H1 (cell line): ENCODE data around the gene TMEM82. TPM values are rescaled to one million over a fixed set of nuclear protein-coding genes. Genes with fewer than 3 reads are reported as not detected.

Experiments
- CTCF ChIA-PET: fragments of 300-600 bp; sonication (Branson Sonifier 250); formaldehyde crosslinking; loops from one replicate; lab custom pipeline; 2021; ENCODE audit not compliant: partially characterized antibody; lab: Charles Lee
- POLR2A ChIA-PET: fragments of 300-600 bp; sonication (Branson Sonifier 250); formaldehyde crosslinking; loops from one replicate; lab custom pipeline; 2021; ENCODE audit warnings: inconsistent platforms; ENCODE audit not compliant: partially characterized antibody; lab: Charles Lee
- DNase-seq, 2 experiments: peaks; one replicate each; pipeline versions ENCODE4 v3.0.0 to v3.0.0-alpha.2; 2010 to 2022; ENCODE audit warnings: low spot score in 2 of 2, low read depth in 1 of 2, mixed read lengths in 1 of 2
- FAIRE-seq: peaks from 2 replicates; lab custom pipeline; 2011; peaks lifted over from hg19 to GRCh38; lab: Jason Lieb, UNC
- H2AFZ ChIP-seq: 2 replicates; pipeline ENCODE4 v1.8.1; 2012; ENCODE audit warnings: low read length, inconsistent platforms
- H2AK5ac ChIP-seq: 2 replicates; pipeline ENCODE4 v1.6.1; 2013; ENCODE audit warnings: low read depth, low read length
- H2BK120ac ChIP-seq: replicated peaks from 2 replicates; pipeline ENCODE3; 2013; ENCODE audit warnings: low read depth, low read length, inconsistent platforms
- H2BK12ac ChIP-seq: 2 replicates; pipeline ENCODE4 v1.6.1; 2013; ENCODE audit warnings: low read depth, low read length
- H2BK15ac ChIP-seq: 2 replicates; pipeline ENCODE4 v1.6.1; 2013; ENCODE audit warnings: low read length
- H2BK20ac ChIP-seq: 2 replicates; pipeline ENCODE4 v1.6.1; 2013; ENCODE audit warnings: low read length
- H2BK5ac ChIP-seq: 2 replicates; pipeline ENCODE4 v1.6.1; 2013; ENCODE audit warnings: low read depth, low read length
- H3K14ac ChIP-seq: 2 replicates; pipeline ENCODE4 v1.6.1; 2013; ENCODE audit warnings: inconsistent platforms; ENCODE audit not compliant: insufficient read length
- H3K18ac ChIP-seq: 2 replicates; pipeline ENCODE4 v1.6.1; 2013; ENCODE audit warnings: low read length; ENCODE audit errors: extremely low read depth
- H3K23ac ChIP-seq: 2 replicates; pipeline ENCODE4 v1.6.1; 2013; ENCODE audit warnings: inconsistent platforms; ENCODE audit not compliant: insufficient read length
- H3K23me2 ChIP-seq: 2 replicates; pipeline ENCODE4 v1.6.1; 2013; ENCODE audit warnings: low read depth, low read length
- H3K27ac ChIP-seq: 2 replicates; pipeline ENCODE4 v1.6.1; 2011; ENCODE audit warnings: low read depth, low read length, inconsistent platforms
- H3K27me3 ChIP-seq, 4 experiments: replicated peaks in 1 of 4; 1 replicate in 1 of 4; 2 replicates in 3 of 4; pipeline versions ENCODE4 v1.6.1 to v1.8.1; 2011 to 2013; ENCODE audit warnings: low read length in 3 of 4, mild to moderate bottlenecking in 3 of 4, inconsistent platforms in 2 of 4, mixed read lengths in 2 of 4, moderate library complexity in 1 of 4; ENCODE audit not compliant: control insufficient read depth in 3 of 4, insufficient read depth in 3 of 4; ENCODE audit errors: extremely low read depth in 1 of 4
- H3K36me3 ChIP-seq, 4 experiments: 2 replicates each; pipeline versions ENCODE4 v1.6.1 to v1.8.1; 2011 to 2013; ENCODE audit warnings: mild to moderate bottlenecking in 4 of 4, low read length in 3 of 4, moderate library complexity in 2 of 4, control low read depth in 1 of 4, inconsistent platforms in 1 of 4; ENCODE audit not compliant: insufficient read depth in 4 of 4, control insufficient read depth in 2 of 4
- H3K4ac ChIP-seq: replicated peaks from 2 replicates; pipeline ENCODE3; 2013; ENCODE audit warnings: low read length, low read depth, mixed read lengths, inconsistent platforms; ENCODE audit not compliant: insufficient read length
- H3K4me1 ChIP-seq, 4 experiments: replicated peaks in 1 of 4; 1 replicate in 1 of 4; 2 replicates in 3 of 4; pipeline versions ENCODE4 v1.6.1 to v1.8.1; 2011 to 2013; ENCODE audit warnings: low read length in 3 of 4, inconsistent platforms in 2 of 4, mixed read lengths in 1 of 4; ENCODE audit not compliant: insufficient read depth in 4 of 4, control insufficient read depth in 3 of 4
- H3K4me2 ChIP-seq, 2 experiments: 2 replicates each; pipeline versions ENCODE4 v1.6.1 to v1.8.1; 2011 to 2013; ENCODE audit warnings: low read depth in 2 of 2, low read length in 2 of 2, control low read depth in 1 of 2, inconsistent platforms in 1 of 2, mild to moderate bottlenecking in 1 of 2; ENCODE audit not compliant: insufficient read depth in 1 of 2
- H3K4me3 ChIP-seq, 4 experiments: fragments of 200-600, 300-600 bp in 1 of 4; sonication (generic), shearing (Covaris generic), sonication (Bioruptor Twin) in 1 of 4; 2 replicates each; pipeline versions ENCODE4 v1.5.1 to v1.8.1; 2011 to 2016; ENCODE audit warnings: low read length in 4 of 4, low read depth in 3 of 4, control low read depth in 2 of 4, inconsistent platforms in 2 of 4, mild to moderate bottlenecking in 2 of 4, mixed read lengths in 1 of 4, moderate library complexity in 1 of 4; ENCODE audit not compliant: insufficient read depth in 2 of 4; ENCODE audit errors: extremely low read depth in 1 of 4
- H3K56ac ChIP-seq: replicated peaks from 2 replicates; pipeline ENCODE3; 2013; ENCODE audit warnings: low read depth, mild to moderate bottlenecking, mixed read lengths, low read length, inconsistent platforms; ENCODE audit not compliant: insufficient read length
- H3K79me1 ChIP-seq: 2 replicates; pipeline ENCODE4 v1.6.1; 2013; ENCODE audit warnings: low read depth, low read length, control low read depth
- H3K79me2 ChIP-seq, 2 experiments: 2 replicates each; pipeline versions ENCODE4 v1.6.1 to v1.8.1; 2012 to 2013; ENCODE audit warnings: low read length in 2 of 2, mild to moderate bottlenecking in 2 of 2, inconsistent platforms in 1 of 2; ENCODE audit not compliant: insufficient read depth in 2 of 2, control insufficient read depth in 1 of 2
- H3K9ac ChIP-seq, 4 experiments: replicated peaks in 1 of 4; 1 replicate in 1 of 4; 2 replicates in 3 of 4; pipeline versions ENCODE4 v1.6.1 to v1.8.1; 2011 to 2013; ENCODE audit warnings: low read depth in 3 of 4, low read length in 3 of 4, control low read depth in 2 of 4, mild to moderate bottlenecking in 2 of 4, moderate library complexity in 2 of 4, inconsistent platforms in 1 of 4; ENCODE audit errors: extremely low read depth in 1 of 4
- H3K9me3 ChIP-seq, 2 experiments: 2 replicates each; pipeline versions ENCODE4 v1.6.1 to v1.8.1; 2012 to 2013; ENCODE audit warnings: mild to moderate bottlenecking in 2 of 2, moderate library complexity in 2 of 2, control low read depth in 1 of 2, inconsistent platforms in 1 of 2, low read depth in 1 of 2, low read length in 1 of 2, mixed read lengths in 1 of 2; ENCODE audit not compliant: insufficient read depth in 2 of 2
- H4K20me1 ChIP-seq, 2 experiments: replicated peaks in 1 of 2; 2 replicates each; pipeline versions ENCODE3 to v1.8.1; 2011 to 2013; ENCODE audit warnings: inconsistent platforms in 2 of 2, low read length in 2 of 2, mild to moderate bottlenecking in 1 of 2; ENCODE audit not compliant: insufficient read depth in 2 of 2, control insufficient read depth in 1 of 2
- H4K5ac ChIP-seq: 2 replicates; pipeline ENCODE4 v1.6.1; 2013; ENCODE audit warnings: low read length, low read depth, mixed read lengths, inconsistent platforms; ENCODE audit not compliant: insufficient read length
- H4K8ac ChIP-seq: 2 replicates; pipeline ENCODE4 v1.8.0; 2013; ENCODE audit warnings: mild to moderate bottlenecking, moderate library complexity, low read length, inconsistent platforms; ENCODE audit not compliant: insufficient read depth; ENCODE audit errors: extremely low read depth
- H4K91ac ChIP-seq: replicated peaks from 2 replicates; pipeline ENCODE3; 2013; ENCODE audit warnings: low read length, mixed read lengths, inconsistent platforms; ENCODE audit not compliant: insufficient read length
- EGR1 ChIP-seq: IDR thresholded peaks from 2 replicates; pipeline ENCODE4 v1.6.1; 2011; ENCODE audit warnings: low read depth, low read length, borderline replicate concordance
- MAX ChIP-seq: IDR thresholded peaks from 2 replicates; pipeline ENCODE4 v1.6.1; 2012; ENCODE audit warnings: inconsistent platforms
- POLR2AphosphoS5 ChIP-seq: IDR thresholded peaks from 2 replicates; pipeline ENCODE4 v1.6.1; 2011; ENCODE audit warnings: low read depth, low read length
- RAD21 ChIP-seq, 2 experiments: IDR thresholded peaks in 1 of 2; conservative IDR thresholded peaks in 1 of 2; 2 replicates each; pipeline ENCODE4 v1.6.1; 2011; ENCODE audit warnings: low read depth in 2 of 2, low read length in 2 of 2, improper control_type of control experiment in 1 of 2, inconsistent platforms in 1 of 2, mild to moderate bottlenecking in 1 of 2, moderate library complexity in 1 of 2
- WGBS, 2 experiments: shearing (Covaris generic) in 1 of 2; methylation state at CpG; one replicate each; pipeline versions ENCODE4 v1.1.6 to v1.1.7; 2013 to 2015; ENCODE audit warnings: low lambda C conversion rate in 2 of 2, mixed read lengths in 2 of 2, inconsistent platforms in 1 of 2, low coverage in 1 of 2, missing lambda C conversion rate in 1 of 2; ENCODE audit not compliant: insufficient replicate concordance in 2 of 2, insufficient coverage in 1 of 2, insufficient read length in 1 of 2; ENCODE audit errors: extremely low coverage in 1 of 2, missing lambda C conversion rate in 1 of 2; 5-methylcytosine and 5-hydroxymethylcytosine counted together
- polyA plus RNA-seq, 7 experiments: library from polyadenylated mRNA; depleted of rRNA in 3 of 7; stranded (reverse) in 5 of 7; unstranded in 2 of 7; fragments of >200 nt in 5 of 7; fragments of 200-250 nt in 2 of 7; gene quantifications; 1 replicate in 5 of 7; 2 replicates in 1 of 7; 4 replicates in 1 of 7; pipeline versions ENCODE4 v1.2.1 to v1.2.3, GENCODE V29; 2011 to 2013; ENCODE audit warnings: missing spikeins in 2 of 7, mixed read lengths in 2 of 7
- total RNA-seq: library from RNA; stranded (reverse); fragmentation: NEBNext Ultra II Directional; extraction: Animal tissue kit (Norgen Biotek cat#: 25700); gene quantifications from 2 replicates; pipeline ENCODE4 v1.2.1, GENCODE V29; 2021

The TMEM82 gene
- total and polyA plus RNA-seq, 2 of the 8 experiments (the other 6 are each of a cell fraction or from before 2014, with no cell fraction given) = 0.32 to 2.1 TPM

- ChIA-PET POLR2A (interaction anchor here (0.7 to 2.8 kb wide), 14 partner anchors 11 to 216 kb away, joined by 3 to 17 read pairs (median 4); partner anchors contain the start of genes SPEN and ZBTB17), CTCF (interaction anchor here (0.8 to 2.2 kb wide), 8 partner anchors 10 to 116 kb away, joined by 3 to 11 read pairs (median 3); partner anchors contain the start of gene TMEM82)
- peaks cover 0 to 49% of the 10 kb centered on the region in 2 experiments; a peak in 2 of 4 replicates for H3K79me2 ChIP-seq
- H3K27ac ChIP-seq = no peak overlapping the region
- no peak overlapping the region for H4K8ac ChIP-seq
- TF ChIP-seq MAX (no peak), EGR1 (no peak), POLR2AphosphoS5 (peak; percentile 19; the same call in 1 of the 2 replicates), RAD21 (IDR thresholded peaks at IDR 0.05 in 1 of 2, conservative IDR thresholded peaks at IDR 0.05 in 1 of 2; ENCODE audit: low read depth in 2 of 2, low read length in 2 of 2) (peak; percentile 11 to 26; a peak in 1 of 4 replicates)
- H2BK12ac ChIP-seq = peak overlapping the region; percentile 51; the same call in 1 of the 2 replicates
- peak overlapping the region; percentile 32 for H3K4ac ChIP-seq
- H3K18ac ChIP-seq = peak overlapping the region; percentile 57
- H3K4me2 ChIP-seq = peak overlapping the region; percentile 46 to 80
- peaks cover 18% of the 10 kb centered on the region for H3K79me1 ChIP-seq
- no peak overlapping the region for H3K14ac ChIP-seq
- peak overlapping the region; percentile 81 for H2BK5ac ChIP-seq
- peaks cover 9% of the 10 kb centered on the region; the same call in 1 of the 2 replicates for H3K23me2 ChIP-seq
- no peak overlapping the region for H3K56ac ChIP-seq
- H3K27me3 ChIP-seq = no peaks in the 10 kb centered on the region
- 80% methylated on average over 9 of the region's 12 CpGs; no CpG with 5 or more reads in 1 of the 2 experiments for WGBS, 2 experiments
- peaks cover 9 to 31% (median 27%) of the 10 kb centered on the region in 4 experiments for H3K4me1 ChIP-seq
- H4K20me1 ChIP-seq = peaks cover 8 to 19% of the 10 kb centered on the region in 2 experiments
- H3K23ac ChIP-seq = no peak overlapping the region
- FAIRE-seq (no peak), DNase-seq (no peak)
- H2AFZ ChIP-seq = no peak overlapping the region
- peaks cover 4 to 17% (median 8%) of the 10 kb centered on the region in 4 experiments; a peak in 6 of 8 replicates for H3K36me3 ChIP-seq
- H2BK120ac ChIP-seq = no peak overlapping the region
- H3K4me3 ChIP-seq = peak overlapping the region in 2 of 4 experiments; percentile 1 to 31; a peak in 3 of 8 replicates
- no peak overlapping the region for H2BK20ac ChIP-seq
- H2AK5ac ChIP-seq = no peak overlapping the region
- no peaks in the 10 kb centered on the region for H3K9me3 ChIP-seq
- no peak overlapping the region for H2BK15ac ChIP-seq
- H3K9ac ChIP-seq = no peak overlapping the region; a peak in 1 of 7 replicates
- peak overlapping the region; percentile 33 for H4K91ac ChIP-seq
- no peak overlapping the region for H4K5ac ChIP-seq
Measured at GRCh38 chr1:15760520-15761211, 18.4 kb downstream of the TMEM82 start.
